ENCODE results near the gene SYCE3.

The SYCE3 gene

GRCh38 chr22:50553310-50553709 is 9.4 kb downstream of the SYCE3 start:
- no peak for ATAC-seq
- TF ChIP-seq ZNF70 (CRISPR knock-in tag; IDR thresholded peaks at IDR 0.05) (peak; percentile 49; the same call in 1 of the 2 replicates), ZFP30 (CRISPR knock-in tag; IDR thresholded peaks at IDR 0.05) (no peak), CSDC2 (CRISPR knock-in tag; IDR thresholded peaks at IDR 0.05) (no peak)

GRCh38 chr22:50551160-50551752 is 11.5 kb downstream of the SYCE3 start:
- no peak for TF ChIP-seq ZNF70 (CRISPR knock-in tag; IDR thresholded peaks at IDR 0.05)
- TF ChIP-seq ZC3H10 (CRISPR knock-in tag; IDR thresholded peaks at IDR 0.05): no peak
- no peak for TF ChIP-seq ISL1 (CRISPR knock-in tag; IDR thresholded peaks at IDR 0.05)
- no peak for TF ChIP-seq CREB5 (CRISPR knock-in tag; IDR thresholded peaks at IDR 0.05; ENCODE audit: low read depth)
- no peak for TF ChIP-seq POU6F1 (CRISPR knock-in tag; IDR thresholded peaks at IDR 0.05; ENCODE audit: borderline replicate concordance, low read depth)
- TF ChIP-seq RARB (CRISPR knock-in tag; IDR thresholded peaks at IDR 0.05): no peak
- TF ChIP-seq OSR1 (CRISPR knock-in tag; IDR thresholded peaks at IDR 0.05): no peak
- no peak for TF ChIP-seq PPARA (CRISPR knock-in tag; IDR thresholded peaks at IDR 0.05; ENCODE audit: borderline replicate concordance)
- no peak for TF ChIP-seq GLIS3 (CRISPR knock-in tag; IDR thresholded peaks at IDR 0.05)
- TF ChIP-seq BACH2 (CRISPR knock-in tag; IDR thresholded peaks at IDR 0.05; ENCODE audit: borderline replicate concordance): no peak
- TF ChIP-seq SNAI2 (CRISPR knock-in tag; IDR thresholded peaks at IDR 0.05): no peak
- TF ChIP-seq TCF4 (CRISPR knock-in tag; IDR thresholded peaks at IDR 0.05; ENCODE audit: borderline replicate concordance): no peak
- no peak for TF ChIP-seq ZFP3 (CRISPR knock-in tag; IDR thresholded peaks at IDR 0.05)
- TF ChIP-seq CSDC2 (CRISPR knock-in tag; IDR thresholded peaks at IDR 0.05): no peak
- no peak for TF ChIP-seq ZNF8 (CRISPR knock-in tag; IDR thresholded peaks at IDR 0.05)
- TF ChIP-seq CSRNP3 (CRISPR knock-in tag; IDR thresholded peaks at IDR 0.05): no peak
- no peak for TF ChIP-seq TOX (CRISPR knock-in tag; IDR thresholded peaks at IDR 0.05; ENCODE audit: borderline replicate concordance)
- TF ChIP-seq PATZ1 (CRISPR knock-in tag; IDR thresholded peaks at IDR 0.05; ENCODE audit: borderline replicate concordance): no peak
- no peak for TF ChIP-seq ZFP30 (CRISPR knock-in tag; IDR thresholded peaks at IDR 0.05)
- ATAC-seq: no peak

- TF ChIP-seq ZFP3 (CRISPR knock-in tag; IDR thresholded peaks at IDR 0.05) (no peak), GLIS3 (CRISPR knock-in tag; IDR thresholded peaks at IDR 0.05) (no peak), ARNTL (CRISPR knock-in tag; IDR thresholded peaks at IDR 0.05; ENCODE audit: borderline replicate concordance, low read depth) (no peak), CREB5 (CRISPR knock-in tag; IDR thresholded peaks at IDR 0.05; ENCODE audit: low read depth) (no peak), PPARA (CRISPR knock-in tag; IDR thresholded peaks at IDR 0.05; ENCODE audit: borderline replicate concordance) (no peak), PATZ1 (CRISPR knock-in tag; IDR thresholded peaks at IDR 0.05; ENCODE audit: borderline replicate concordance) (no peak), ZC3H10 (CRISPR knock-in tag; IDR thresholded peaks at IDR 0.05) (no peak), OSR1 (CRISPR knock-in tag; IDR thresholded peaks at IDR 0.05) (no peak), POU6F1 (CRISPR knock-in tag; IDR thresholded peaks at IDR 0.05; ENCODE audit: borderline replicate concordance, low read depth) (no peak), ISL1 (CRISPR knock-in tag; IDR thresholded peaks at IDR 0.05) (no peak), BACH2 (CRISPR knock-in tag; IDR thresholded peaks at IDR 0.05; ENCODE audit: borderline replicate concordance) (no peak), RARB (CRISPR knock-in tag; IDR thresholded peaks at IDR 0.05) (no peak), SNAI2 (CRISPR knock-in tag; IDR thresholded peaks at IDR 0.05) (no peak), ESRRG (CRISPR knock-in tag; IDR thresholded peaks at IDR 0.05) (no peak), ZFP30 (CRISPR knock-in tag; IDR thresholded peaks at IDR 0.05) (no peak), TOX (CRISPR knock-in tag; IDR thresholded peaks at IDR 0.05; ENCODE audit: borderline replicate concordance) (no peak)
Measured at GRCh38 chr22:50550395-50550794, 12.3 kb downstream of the SYCE3 start.

More at GRCh38 chr22:50550395-50550794, 12.3 kb downstream of the SYCE3 start:
- no peak for ATAC-seq

Measured in SK-N-SH treated with all-trans-retinoic acid at 6 μM for 48 hours (cell line).